Right lobe of liver (tissue), 6 donors: Measurements from ENCODE around the gene GPC4. TPM values are rescaled to one million over a fixed set of nuclear protein-coding genes. Genes with fewer than 3 reads are reported as not detected.

Experiments
- ATAC-seq, 4 donors: fragments of 200-7000 bp; cut with Tn5 transposase; one replicate each; pipeline ENCODE4 v1.9.1; 2020; ENCODE audit warnings: mild to moderate bottlenecking in 4 of 4, moderate library complexity in 4 of 4
- DNase-seq, 3 donors: peaks; one replicate each; pipeline ENCODE4 v3.0.0-alpha.2; 2020
- H3K27ac ChIP-seq, 3 donors: fragments of 200-600 bp; one replicate each; pipeline ENCODE4 v1.8.0; 2022
- H3K27me3 ChIP-seq, 2 donors: fragments of 200-600 bp; one replicate each; pipeline ENCODE4 v1.8.0; 2022
- H3K36me3 ChIP-seq, 4 donors: fragments of 200-600 bp; sonication (generic) in 1 of 4; one replicate each; pipeline versions ENCODE4 v1.5.1 to v1.8.0; 2017 to 2022; ENCODE audit warnings: control low read depth in 1 of 4
- H3K4me1 ChIP-seq, 4 donors: fragments of 200-600 bp; sonication (generic) in 1 of 4; one replicate each; pipeline versions ENCODE4 v1.5.1 to v1.8.0; 2017 to 2022; ENCODE audit warnings: control low read depth in 1 of 4
- H3K4me3 ChIP-seq, 3 donors: fragments of 200-600 bp; one replicate each; pipeline ENCODE4 v1.8.0; 2022
- H3K9me3 ChIP-seq, 4 donors: fragments of 200-600 bp; sonication (generic) in 1 of 4; one replicate each; pipeline versions ENCODE4 v1.5.1 to v1.8.0; 2017 to 2022; ENCODE audit warnings: control low read depth in 1 of 4
- CTCF ChIP-seq, 4 donors: fragments of 200-600 bp in 3 of 4; fragments of 450-650 bp in 1 of 4; IDR thresholded peaks; one replicate each; pipeline versions ENCODE4 v1.5.1 to v1.8.0; 2016 to 2022; ENCODE audit warnings: antibody characterized with exemption in 4 of 4, mild to moderate bottlenecking in 2 of 4
- POLR2A ChIP-seq: fragments of 450-650 bp; IDR thresholded peaks from one replicate; pipeline ENCODE4 v1.6.1; 2017; ENCODE audit warnings: antibody characterized with exemption, mild to moderate bottlenecking
- WGBS: methylation state at CpG from one replicate; pipeline ENCODE4 v1.1.6; 2018; ENCODE audit warnings: low coverage, low lambda C conversion rate; ENCODE audit not compliant: insufficient coverage; ENCODE audit errors: missing lambda C conversion rate; 5-methylcytosine and 5-hydroxymethylcytosine counted together
- intact Hi-C, 2 donors: fragments of 100-400 bp; cut with DNase I; formaldehyde crosslinking; loops; one replicate each; pipeline versions ENCODE4 v1.11.2 to v1.14.1; 2022
- total RNA-seq, 6 experiments: library from RNA; depleted of rRNA in 2 of 6; stranded (reverse); fragments of >200 nt in 2 of 6; fragmentation: NEBNext Ultra II Directional in 3 of 6; extraction: Animal tissue kit (Norgen Biotek cat#: 25700) in 3 of 6; gene quantifications; one replicate each; pipeline versions ENCODE4 v1.1.0 to v1.2.4, GENCODE V29; 2016 to 2023
- donor health status: DM: no; HTN: yes; CAD: no.
- donor health status: DM: no; HTN: no; CAD: no.
- donor health status: DM: no; HTN: no; CAD: no.
- donor health status: DM: no; HTN: yes; CAD: no.
- donor health status: DM: no; HTN: yes; CAD: no.

Gene GPC4
- total RNA-seq, 6 experiments from 2014 or later, result 0.88 to 2.3 (median 1.2) TPM

GRCh38 chrX:133448512-133449076 lies 33.3 kb upstream of the GPC4 start:
- Histone ChIP-seq H3K27me3 (no peaks in the 10 kb centered on the region), H3K9me3 (no peaks in the 10 kb centered on the region), H3K4me1 (no peaks in the 10 kb centered on the region), H3K36me3 (no peaks in the 10 kb centered on the region), H3K27ac (no peak overlapping the region), H3K4me3 (no peak overlapping the region)
- intact Hi-C loops, result no loop called here
- DNase-seq, result no peak
- no peak for TF ChIP-seq POLR2A
- TF ChIP-seq CTCF (IDR thresholded peaks at IDR 0.05), result no peak
- WGBS, result 27% methylated on average over 3 of the region's 4 CpGs
- ATAC-seq, result no peak

DNA sequence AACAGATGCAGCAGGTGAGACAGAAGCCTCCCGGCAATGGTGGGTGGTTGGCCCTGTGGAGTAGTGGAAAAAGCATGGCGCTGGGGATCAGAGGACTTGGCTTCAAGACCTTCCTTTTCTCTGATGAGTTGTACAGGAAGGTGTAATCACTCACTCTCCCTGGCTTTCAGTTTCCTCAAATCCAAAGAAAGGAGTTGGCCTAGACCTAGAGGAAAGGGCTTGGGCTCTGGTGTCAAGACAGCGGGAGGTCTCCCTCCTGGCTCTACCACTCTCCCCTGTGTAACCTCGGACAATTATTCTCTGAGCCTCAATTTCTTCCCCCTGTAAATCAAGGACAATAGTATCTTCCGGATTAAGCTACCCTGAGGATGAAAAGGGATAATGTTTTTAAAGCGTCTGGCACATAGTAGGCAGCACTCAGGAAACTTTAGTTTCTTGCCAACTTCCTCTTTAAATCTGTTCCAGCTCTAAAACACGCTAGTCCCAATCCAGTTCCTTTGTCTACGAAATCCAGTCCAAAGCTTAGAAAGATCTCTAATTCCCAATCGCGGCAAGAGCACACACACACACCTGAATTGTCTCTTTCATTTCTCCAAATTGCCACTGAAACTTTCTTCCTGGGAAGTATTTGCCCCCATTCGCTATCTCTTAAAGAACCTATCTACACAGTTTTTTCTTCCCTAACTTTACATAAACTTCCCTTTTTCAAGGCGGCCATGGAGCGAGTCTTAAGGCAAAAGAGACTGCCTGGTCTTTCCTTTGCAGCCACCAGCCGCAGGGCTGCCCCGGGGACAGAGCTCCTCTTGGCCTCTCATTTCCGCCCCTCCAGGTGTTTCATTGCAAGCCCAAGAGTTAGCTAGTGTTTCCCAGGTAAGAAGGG lies 29.9 kb upstream of the GPC4 start:
- Histone ChIP-seq H3K4me3 (no peak overlapping the region), H3K36me3 (no peaks in the 10 kb centered on the region), H3K9me3 (no peaks in the 10 kb centered on the region), H3K27ac (no peak overlapping the region), H3K27me3 (no peaks in the 10 kb centered on the region), H3K4me1 (no peaks in the 10 kb centered on the region)
- WGBS, result 20% methylated on average over 16 of the region's 16 CpGs
- peak in 1 of 4 donors; percentile 38 for ATAC-seq
- TF ChIP-seq POLR2A (no peak), CTCF (IDR thresholded peaks at IDR 0.05) (no peak)
- intact Hi-C loops, result no loop called here
- DNase-seq, result no peak

DNA sequence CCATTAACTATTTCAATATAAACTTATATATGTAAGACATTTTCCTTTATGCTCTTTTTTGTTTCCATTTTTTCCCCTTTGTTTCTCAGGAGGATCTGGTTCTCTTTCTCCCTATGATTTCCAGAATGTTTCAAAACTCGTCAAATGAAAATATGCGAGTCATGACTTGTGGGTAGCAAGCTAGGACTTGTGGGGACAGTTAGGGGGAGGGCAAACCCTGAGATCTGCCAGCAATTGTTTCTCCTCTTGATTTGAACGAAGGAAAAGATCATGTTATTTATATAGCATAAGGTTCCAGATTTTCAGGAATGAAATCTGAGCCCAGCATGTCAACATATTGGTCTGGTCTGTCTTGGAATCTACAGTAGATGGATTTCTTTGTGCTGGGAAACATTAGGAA lies 28.9 kb upstream of the GPC4 start:
- TF ChIP-seq CTCF (IDR thresholded peaks at IDR 0.05), result no peak
- no peak for TF ChIP-seq POLR2A
- no peak for DNase-seq

GRCh38 chrX:133440797-133441163 lies 25.5 kb upstream of the GPC4 start:
- ATAC-seq (no peak), DNase-seq (no peak)
- Histone ChIP-seq H3K9me3 (no peaks in the 10 kb centered on the region), H3K4me1 (no peaks in the 10 kb centered on the region), H3K27me3 (no peaks in the 10 kb centered on the region), H3K4me3 (no peak overlapping the region), H3K36me3 (no peaks in the 10 kb centered on the region), H3K27ac (no peak overlapping the region)
- 41% methylated on average over 6 of the region's 7 CpGs for WGBS
- TF ChIP-seq CTCF (IDR thresholded peaks at IDR 0.05) (no peak), POLR2A (no peak)
- intact Hi-C loops, result no loop called here

More for the DNA sequence above, 28.9 kb upstream of the GPC4 start:
- intact Hi-C loops, result no loop called here
- ATAC-seq, result no peak
- Histone ChIP-seq H3K4me3 (no peak overlapping the region), H3K27me3 (no peaks in the 10 kb centered on the region), H3K36me3 (no peaks in the 10 kb centered on the region), H3K4me1 (no peaks in the 10 kb centered on the region), H3K9me3 (no peaks in the 10 kb centered on the region), H3K27ac (no peak overlapping the region)
- WGBS, result 52% methylated on average over 3 of the region's 3 CpGs
